ENCODE measurements around the gene ABCC11. TPM values are rescaled to one million over a fixed set of nuclear protein-coding genes. Genes with fewer than 3 reads are reported as not detected.

The ABCC11 gene
- total and polyA plus RNA-seq, 2 of the 13 experiments (the other 11 are each of a cell fraction or from before 2014, with no cell fraction given), result 1.0 to 1.4 TPM

- TF ChIP-seq DZIP1 (CRISPR knock-in tag; IDR thresholded peaks at IDR 0.05) (no peak), ZFP36L2 (CRISPR knock-in tag; IDR thresholded peaks at IDR 0.05) (no peak), STAT5B (CRISPR knock-in tag; IDR thresholded peaks at IDR 0.05) (no peak), ZNF552 (CRISPR knock-in tag; IDR thresholded peaks at IDR 0.05; ENCODE audit: borderline replicate concordance) (no peak)
Measured at GRCh38 chr16:48280546-48280945, 33.2 kb upstream of the ABCC11 start (continued).

GRCh38 chr16:48279199-48279598 is 31.9 kb upstream of the ABCC11 start:
- Histone ChIP-seq H3K36me3 (replicated peaks in 1 of 2; ENCODE audit: control insufficient read depth in 1 of 2, insufficient read depth in 2 of 2, low read length in 2 of 2) (peaks cover 4 to 56% of the 10 kb centered on the region in 2 experiments), H3K9ac (ENCODE audit: insufficient read depth, low read depth, low read length) (no peak overlapping the region), H4K20me1 (ENCODE audit: insufficient read depth, low read length) (no peaks in the 10 kb centered on the region), H3K27me3 (ENCODE audit: control insufficient read depth in 1 of 2, insufficient read depth in 2 of 2, low read length in 2 of 2) (no peaks in the 10 kb centered on the region), H3K4me3 (replicated peaks in 1 of 3; ENCODE audit: insufficient read depth in 1 of 3, low read depth in 2 of 3, low read length in 3 of 3) (no peak overlapping the region), H3K4me1 (ENCODE audit: insufficient read depth, low read length) (peaks cover under 1% of the 10 kb centered on the region; the same call in 1 of the 2 replicates), H3K4me2 (ENCODE audit: low read depth, low read length) (no peak overlapping the region), H2AFZ (ENCODE audit: low read length) (no peak overlapping the region), H3K9me3 (ENCODE audit: low read length) (no peaks in the 10 kb centered on the region), H3K79me2 (ENCODE audit: insufficient read depth, low read length) (no peaks in the 10 kb centered on the region), H3K27ac (ENCODE audit: extremely low read length, insufficient read depth, low read length) (no peak overlapping the region)
- ChIA-PET CTCF (ENCODE audit: low intra/inter-chr PET ratio, low total read pairs) (no interaction called here), POLR2A (no interaction called here)
- intact Hi-C loops (cut with micrococcal nuclease; ENCODE audit: unreplicated experiment), result no loop called here
- in situ Hi-C loops (cut with HindIII; ENCODE audit: extremely low pct_ligation_motif_present, low pct_unique_long_range_greater_than_20kb), result no loop called here
- FAIRE-seq (no peak), ATAC-seq (no peak), DNase-seq (ENCODE audit: low spot score) (no peak)
- BruUV-seq (replicated peaks), result no TSS peak
- WGBS (ENCODE audit: low lambda C conversion rate), result 92% methylated on average over 2 of the region's 2 CpGs
- TF ChIP-seq GLMP (CRISPR knock-in tag; IDR thresholded peaks at IDR 0.05; ENCODE audit: borderline replicate concordance) (no peak), NFATC3 (CRISPR knock-in tag; IDR thresholded peaks at IDR 0.05) (no peak)

Data from HepG2 (cell line).